Measurements from ENCODE around the gene TCEAL3. TPM values are rescaled to one million over a fixed set of nuclear protein-coding genes. Genes with fewer than 3 reads are reported as not detected.

TCEAL3 gene
- polyA plus RNA-seq, 1 of the 3 experiments (the other 2 are of a cell fraction): 26.7 TPM

DNA sequence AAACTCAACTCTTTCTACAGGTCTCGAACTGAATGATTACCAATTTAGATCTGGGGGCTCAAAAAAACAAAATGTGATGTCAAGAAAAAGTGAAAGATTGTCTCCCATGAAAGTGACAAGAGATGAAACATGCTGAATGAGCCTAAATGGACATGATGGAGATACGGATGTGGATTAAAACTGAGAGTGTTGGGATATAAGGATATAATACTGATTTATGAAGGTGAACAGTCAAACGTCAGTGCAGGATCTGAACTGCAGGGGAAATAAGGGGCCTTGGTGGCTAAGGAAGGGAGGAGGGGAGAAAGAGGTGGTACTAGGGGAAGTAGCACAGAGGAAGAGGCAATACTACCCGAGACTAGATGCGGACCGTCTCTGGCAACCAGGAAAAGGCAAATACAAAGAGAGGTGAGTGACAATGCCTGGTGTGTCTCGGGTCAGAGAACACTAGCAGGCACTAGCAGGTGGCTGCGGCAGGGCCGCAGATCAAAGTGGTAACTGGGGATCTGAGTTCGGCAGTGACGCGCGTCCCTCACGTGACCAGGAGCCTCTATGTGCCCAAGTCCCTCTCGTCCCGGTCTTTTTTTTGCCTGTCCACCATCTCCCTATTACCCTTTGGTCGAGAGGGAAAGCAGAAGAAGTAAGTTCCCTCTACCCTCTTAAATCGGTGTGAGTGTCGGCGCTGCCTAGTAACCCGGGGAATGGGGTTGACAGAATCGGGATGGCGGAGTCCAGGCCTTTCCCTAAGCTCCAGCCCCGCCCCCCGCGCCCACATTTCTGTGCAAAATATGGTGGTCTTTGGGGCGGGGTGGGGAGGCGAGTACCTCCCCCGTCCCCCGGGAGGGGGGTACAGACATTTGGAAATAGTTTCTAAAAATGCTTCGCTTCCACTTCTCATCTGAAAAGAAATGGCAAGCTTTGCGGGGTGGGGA is 20.9 kb downstream of the TCEAL3 start, which contains the start of gene TCEAL1:
Gene TCEAL1, plus strand, starts transcription at position 590 of the 932 bp plus-strand sequence. CDS start 942 bp downstream, outside the sequence.
- TF ChIP-seq, protein P1, sequence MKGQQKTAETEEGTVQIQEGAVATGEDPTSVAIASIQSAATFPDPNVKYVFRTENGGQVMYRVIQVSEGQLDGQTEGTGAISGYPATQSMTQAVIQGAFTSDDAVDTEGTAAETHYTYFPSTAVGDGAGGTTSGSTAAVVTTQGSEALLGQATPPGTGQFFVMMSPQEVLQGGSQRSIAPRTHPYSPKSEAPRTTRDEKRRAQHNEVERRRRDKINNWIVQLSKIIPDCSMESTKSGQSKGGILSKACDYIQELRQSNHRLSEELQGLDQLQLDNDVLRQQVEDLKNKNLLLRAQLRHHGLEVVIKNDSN (IDR thresholded peaks at IDR 0.05; ENCODE audit: borderline replicate concordance, low read depth): peak; percentile 91
- TF ChIP-seq, protein P2, sequence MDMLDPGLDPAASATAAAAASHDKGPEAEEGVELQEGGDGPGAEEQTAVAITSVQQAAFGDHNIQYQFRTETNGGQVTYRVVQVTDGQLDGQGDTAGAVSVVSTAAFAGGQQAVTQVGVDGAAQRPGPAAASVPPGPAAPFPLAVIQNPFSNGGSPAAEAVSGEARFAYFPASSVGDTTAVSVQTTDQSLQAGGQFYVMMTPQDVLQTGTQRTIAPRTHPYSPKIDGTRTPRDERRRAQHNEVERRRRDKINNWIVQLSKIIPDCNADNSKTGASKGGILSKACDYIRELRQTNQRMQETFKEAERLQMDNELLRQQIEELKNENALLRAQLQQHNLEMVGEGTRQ (IDR thresholded peaks at IDR 0.05; ENCODE audit: borderline replicate concordance, low read depth, low read length): peak; percentile 66
- no peak for TF ChIP-seq EP300 (IDR thresholded peaks at IDR 0.05; ENCODE audit: borderline replicate concordance in 1 of 2, low read depth in 1 of 2, low read length in 1 of 2)
- no peak for TF ChIP-seq GABPA (IDR thresholded peaks at IDR 0.05; ENCODE audit: low read depth)
- TF ChIP-seq, protein P3, sequence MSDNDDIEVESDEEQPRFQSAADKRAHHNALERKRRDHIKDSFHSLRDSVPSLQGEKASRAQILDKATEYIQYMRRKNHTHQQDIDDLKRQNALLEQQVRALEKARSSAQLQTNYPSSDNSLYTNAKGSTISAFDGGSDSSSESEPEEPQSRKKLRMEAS (IDR thresholded peaks at IDR 0.05; ENCODE audit: low read depth): no peak
- TF ChIP-seq MXI1 (IDR thresholded peaks at IDR 0.05; ENCODE audit: low read depth, low read length): peak; percentile 55
- TF ChIP-seq, protein P4, sequence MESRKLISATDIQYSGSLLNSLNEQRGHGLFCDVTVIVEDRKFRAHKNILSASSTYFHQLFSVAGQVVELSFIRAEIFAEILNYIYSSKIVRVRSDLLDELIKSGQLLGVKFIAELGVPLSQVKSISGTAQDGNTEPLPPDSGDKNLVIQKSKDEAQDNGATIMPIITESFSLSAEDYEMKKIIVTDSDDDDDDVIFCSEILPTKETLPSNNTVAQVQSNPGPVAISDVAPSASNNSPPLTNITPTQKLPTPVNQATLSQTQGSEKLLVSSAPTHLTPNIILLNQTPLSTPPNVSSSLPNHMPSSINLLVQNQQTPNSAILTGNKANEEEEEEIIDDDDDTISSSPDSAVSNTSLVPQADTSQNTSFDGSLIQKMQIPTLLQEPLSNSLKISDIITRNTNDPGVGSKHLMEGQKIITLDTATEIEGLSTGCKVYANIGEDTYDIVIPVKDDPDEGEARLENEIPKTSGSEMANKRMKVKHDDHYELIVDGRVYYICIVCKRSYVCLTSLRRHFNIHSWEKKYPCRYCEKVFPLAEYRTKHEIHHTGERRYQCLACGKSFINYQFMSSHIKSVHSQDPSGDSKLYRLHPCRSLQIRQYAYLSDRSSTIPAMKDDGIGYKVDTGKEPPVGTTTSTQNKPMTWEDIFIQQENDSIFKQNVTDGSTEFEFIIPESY (IDR thresholded peaks at IDR 0.05; ENCODE audit: borderline replicate concordance, low read depth): no peak
- TF ChIP-seq FOXJ3 (CRISPR knock-in tag; IDR thresholded peaks at IDR 0.05): no peak
- TF ChIP-seq NRF1 (IDR thresholded peaks at IDR 0.05; ENCODE audit: low read depth, low read length): no peak
- Histone ChIP-seq H3F3A (replicated peaks; ENCODE audit: insufficient read depth) (peaks cover 14% of the 10 kb centered on the region), H2AFZ (ENCODE audit: low read depth) (peak within 1 kb of the TSS; percentile 60), H3K4me2 (peak within 1 kb of the TSS; percentile 82), H3K79me2 (ENCODE audit: insufficient read depth) (peaks cover 6% of the 10 kb centered on the region; the same call in 1 of the 2 replicates), H3K36me3 (replicated peaks in 1 of 2; ENCODE audit: control insufficient read depth in 1 of 2, insufficient read depth in 2 of 2, low read length in 1 of 2) (no peaks in the 10 kb centered on the region), H3K27me3 (ENCODE audit: insufficient read depth) (no peaks in the 10 kb centered on the region; the same call in 1 of the 2 replicates), H3K27ac (ENCODE audit: low read depth in 2 of 2, low read length in 1 of 2) (peak within 1 kb of the TSS; percentile 86 to 92), H3K9ac (peak within 1 kb of the TSS; percentile 79), H3K9me2 (no peaks in the 10 kb centered on the region), H4K20me1 (ENCODE audit: insufficient read depth) (no peaks in the 10 kb centered on the region), H3K4me3 (ENCODE audit: low read depth in 2 of 2, low read length in 1 of 2) (peak within 1 kb of the TSS; percentile 62 to 67), H3K4me1 (ENCODE audit: control insufficient read depth in 1 of 2, insufficient read depth in 2 of 2, low read depth in 1 of 2, low read length in 1 of 2) (peaks cover 3 to 6% of the 10 kb centered on the region in 2 experiments; a peak in 3 of 4 replicates), H3K9me3 (no peaks in the 10 kb centered on the region)
- ChIA-PET CTCF (interaction anchor here (1.1 to 1.8 kb wide), 5 partner anchors 10 to 110 kb away, joined by 3 to 7 read pairs (median 3); partner anchors contain the start of gene TCEAL3), POLR2A (interaction anchor here (0.8 kb wide), 1 partner anchor 44 kb away, joined by 3 read pairs; no protein-coding TSS in a partner anchor)
- peak; percentile 52 for DNase-seq
- WGBS (ENCODE audit: low lambda C conversion rate): 4% methylated on average over 27 of the region's 32 CpGs
